ENCODE data around the gene ITGA4.

GRCh38 chr2:181431674-181432073 is 25.5 kb upstream of the ITGA4 start:
- TF ChIP-seq POLR2A (IDR thresholded peaks at IDR 0.05), result no peak
- no peak for TF ChIP-seq CTCF (IDR thresholded peaks at IDR 0.05)

Data from lower leg skin (tissue), 3 donors.